ENCODE measurements around the gene ARL2BP.

Gene ARL2BP

GRCh38 chr16:57300387-57301125 lies 55.5 kb downstream of the ARL2BP start:
- Histone ChIP-seq H3K36me3 (ENCODE audit: insufficient read depth, low read length) (no peaks in the 10 kb centered on the region), H3K27me3 (ENCODE audit: insufficient read depth, low read length) (no peaks in the 10 kb centered on the region), H3K27ac (ENCODE audit: low read depth, low read length) (peak overlapping the region; percentile 78), H3K79me2 (ENCODE audit: control insufficient read depth, insufficient read depth, low read length, unreplicated experiment) (no peaks in the 10 kb centered on the region), H3K4me3 (ENCODE audit: low read depth, low read length) (peak overlapping the region; percentile 80), H3K4me1 (ENCODE audit: control insufficient read depth, insufficient read depth, low read length, unreplicated experiment) (peaks cover 12% of the 10 kb centered on the region), H2AFZ (ENCODE audit: low read length, unreplicated experiment) (no peak overlapping the region)

GRCh38 chr16:57301126-57301817 lies 56.2 kb downstream of the ARL2BP start:
- H3K4me1 ChIP-seq (ENCODE audit: control insufficient read depth, insufficient read depth, low read length, unreplicated experiment): peaks cover 12% of the 10 kb centered on the region
- H3K36me3 ChIP-seq (ENCODE audit: insufficient read depth, low read length): no peaks in the 10 kb centered on the region
- H3K4me3 ChIP-seq (ENCODE audit: low read depth, low read length): no peak overlapping the region
- no peaks in the 10 kb centered on the region for H3K27me3 ChIP-seq (ENCODE audit: insufficient read depth, low read length)
- H3K79me2 ChIP-seq (ENCODE audit: control insufficient read depth, insufficient read depth, low read length, unreplicated experiment): no peaks in the 10 kb centered on the region
- H2AFZ ChIP-seq (ENCODE audit: low read length, unreplicated experiment): no peak overlapping the region
- H3K27ac ChIP-seq (ENCODE audit: low read depth, low read length): no peak overlapping the region

Data from ACC112 (cell line).